NCI-H510A (cell line): Measurements from ENCODE around the gene TBC1D22A.

ENCODE experiments used
- DNase-seq: peaks from one replicate; lab custom pipeline; 2025; lab: John Stamatoyannopoulos, UW

Gene TBC1D22A

GRCh38 chr22:47191671-47192650 lies 429.5 kb downstream of the TBC1D22A start:
- no peak for DNase-seq

- DNase-seq, result no peak
Observed at GRCh38 chr22:47192651-47193437, 430.4 kb downstream of the TBC1D22A start.

- no peak for DNase-seq
Observed at GRCh38 chr22:47193606-47194329, 431.3 kb downstream of the TBC1D22A start.

- DNase-seq, result no peak
Observed at GRCh38 chr22:47194476-47195155, 432.2 kb downstream of the TBC1D22A start.

- no peak for DNase-seq
Observed at GRCh38 chr22:47195156-47195483, 432.7 kb downstream of the TBC1D22A start.

- DNase-seq, result no peak
Observed at GRCh38 chr22:47195484-47196165, 433.2 kb downstream of the TBC1D22A start.

- DNase-seq, result no peak
Observed at GRCh38 chr22:47196166-47196849, 433.9 kb downstream of the TBC1D22A start.

- DNase-seq, result no peak
Observed at GRCh38 chr22:47196881-47197772, 434.7 kb downstream of the TBC1D22A start.

- DNase-seq, result no peak
Observed at GRCh38 chr22:47197773-47198500, 435.5 kb downstream of the TBC1D22A start.

GRCh38 chr22:47198801-47199251 lies 436.4 kb downstream of the TBC1D22A start:
- DNase-seq, result no peak

- no peak for DNase-seq
Observed at GRCh38 chr22:47199261-47199978, 437.0 kb downstream of the TBC1D22A start.

GRCh38 chr22:47199979-47200272 lies 437.5 kb downstream of the TBC1D22A start:
- DNase-seq, result no peak

- no peak for DNase-seq
Observed at GRCh38 chr22:47200273-47201051, 438.0 kb downstream of the TBC1D22A start.

- no peak for DNase-seq
Observed at GRCh38 chr22:47201186-47201995, 438.9 kb downstream of the TBC1D22A start.

GRCh38 chr22:47201996-47202818 lies 439.8 kb downstream of the TBC1D22A start:
- DNase-seq, result no peak
